ENCODE data around the gene PRDM16. TPM values are rescaled to one million over a fixed set of nuclear protein-coding genes. Genes with fewer than 3 reads are reported as not detected.
A peak's percentile ranks its signal among the peaks of the same experiment; 100 is the strongest.

Gene PRDM16
- total RNA-seq, 1 experiment from 2014 or later, result 1.6 TPM

GRCh38 chr1:3332662-3333061 lies 263.7 kb downstream of the PRDM16 start:
- CTCF ChIA-PET, result no interaction called here
- Mint-ChIP-seq H3K4me3 (no peak overlapping the region), H3K4me1 (peaks cover 4% of the 10 kb centered on the region), H3K27ac (peak overlapping the region; percentile 26; the same call in 1 of the 2 replicates), H3K27me3 (ENCODE audit: low read depth) (no peaks in the 10 kb centered on the region), H3K36me3 (no peaks in the 10 kb centered on the region), H3K9me3 (no peaks in the 10 kb centered on the region)
- no peak for TF ChIP-seq CTCF (IDR thresholded peaks at IDR 0.05)
- TF ChIP-seq ZNF263 (CRISPR knock-in tag; IDR thresholded peaks at IDR 0.05; ENCODE audit: low read depth), result no peak
- no peak for TF ChIP-seq MLX (CRISPR knock-in tag; IDR thresholded peaks at IDR 0.05)
- no peak for TF ChIP-seq CBFB (CRISPR knock-in tag; IDR thresholded peaks at IDR 0.05; ENCODE audit: low read depth)
- TF ChIP-seq HMGXB4 (CRISPR knock-in tag; IDR thresholded peaks at IDR 0.05), result no peak
- no peak for TF ChIP-seq NFATC4 (CRISPR knock-in tag; IDR thresholded peaks at IDR 0.05)
- no peak for TF ChIP-seq GABPB1 (CRISPR knock-in tag; IDR thresholded peaks at IDR 0.05)
- TF ChIP-seq ZNF416 (CRISPR knock-in tag; IDR thresholded peaks at IDR 0.05), result no peak
- no peak for TF ChIP-seq ZNF232 (CRISPR knock-in tag; IDR thresholded peaks at IDR 0.05)
- no peak for TF ChIP-seq TCF7 (CRISPR knock-in tag; IDR thresholded peaks at IDR 0.05; ENCODE audit: low read depth)
- TF ChIP-seq ATF6 (CRISPR knock-in tag; IDR thresholded peaks at IDR 0.05), result no peak
- no peak for TF ChIP-seq ZNF138 (CRISPR knock-in tag; conservative IDR thresholded peaks at IDR 0.05)
- TF ChIP-seq CREB1 (CRISPR knock-in tag; IDR thresholded peaks at IDR 0.05), result no peak
- TF ChIP-seq E2F4 (CRISPR knock-in tag; IDR thresholded peaks at IDR 0.05; ENCODE audit: borderline replicate concordance, low read depth), result no peak
- TF ChIP-seq ELF4 (CRISPR knock-in tag; IDR thresholded peaks at IDR 0.05; ENCODE audit: low read depth), result no peak
- TF ChIP-seq ZNF671 (CRISPR knock-in tag; IDR thresholded peaks at IDR 0.05), result no peak
- no peak for TF ChIP-seq ZNF219 (CRISPR knock-in tag; IDR thresholded peaks at IDR 0.05; ENCODE audit: borderline replicate concordance)
- POLR2A ChIA-PET, result no interaction called here
- no peak for ATAC-seq
- DNase-seq (ENCODE audit: low spot score), result no peak

GRCh38 chr1:3333903-3334302 lies 264.9 kb downstream of the PRDM16 start:
- Mint-ChIP-seq H3K9me3 (no peaks in the 10 kb centered on the region), H3K4me1 (peaks cover 4% of the 10 kb centered on the region), H3K27me3 (ENCODE audit: low read depth) (no peaks in the 10 kb centered on the region), H3K36me3 (no peaks in the 10 kb centered on the region), H3K4me3 (no peak overlapping the region), H3K27ac (no peak overlapping the region)
- no peak for DNase-seq (ENCODE audit: low spot score)
- POLR2A ChIA-PET, result no interaction called here
- no peak for ATAC-seq
- TF ChIP-seq MAX (CRISPR knock-in tag; IDR thresholded peaks at IDR 0.05) (no peak), ZNF281 (CRISPR knock-in tag; IDR thresholded peaks at IDR 0.05) (no peak), E2F4 (CRISPR knock-in tag; IDR thresholded peaks at IDR 0.05; ENCODE audit: borderline replicate concordance, low read depth) (no peak), ZSCAN18 (CRISPR knock-in tag; IDR thresholded peaks at IDR 0.05) (no peak), ETV6 (CRISPR knock-in tag; IDR thresholded peaks at IDR 0.05) (no peak)
- CTCF ChIA-PET, result interaction anchor here (1.6 kb wide), 1 partner anchor 14 kb away, joined by 5 read pairs; no protein-coding TSS in a partner anchor
